ENCODE results near the gene NPC1L1. TPM values are rescaled to one million over a fixed set of nuclear protein-coding genes. Genes with fewer than 3 reads are reported as not detected.

Gene NPC1L1
- total and polyA plus RNA-seq, 2 experiments from 2014 or later, result 20.6 to 25.8 TPM

DNA sequence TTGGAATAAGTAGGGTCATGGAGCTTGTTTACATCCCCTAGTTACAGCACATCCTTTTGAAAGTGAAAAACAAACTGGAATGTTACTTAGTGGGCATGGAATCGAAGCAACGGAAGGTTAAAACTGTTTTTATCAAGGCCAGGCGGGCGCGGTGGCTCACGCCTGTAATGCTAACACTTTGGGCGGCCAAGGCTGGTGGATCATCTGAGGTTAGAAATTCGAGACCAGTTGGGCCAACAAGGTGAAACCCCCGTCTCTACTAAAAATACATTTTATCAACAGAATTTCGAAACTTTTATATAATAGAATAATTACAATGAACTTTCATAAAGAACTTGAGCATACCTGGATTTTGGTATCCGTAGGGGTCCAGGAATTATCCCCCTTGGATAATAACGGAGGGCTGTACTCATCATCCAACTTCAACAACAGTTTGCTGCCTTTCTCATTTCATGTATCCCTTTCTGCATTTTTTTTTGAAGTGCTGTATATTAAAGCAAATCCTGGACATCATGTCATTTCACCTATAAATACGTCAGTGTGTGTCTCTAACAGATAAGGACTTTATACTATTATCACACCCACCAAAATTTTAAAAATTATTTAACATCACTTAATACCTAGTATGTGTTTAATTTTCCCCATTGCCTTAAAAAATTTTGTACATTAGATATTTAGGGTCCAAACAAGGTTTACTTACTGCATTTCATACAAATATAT is 42.2 kb upstream of the NPC1L1 start:
- Histone ChIP-seq H4K20me1 (ENCODE audit: insufficient read depth, poor library complexity, severe bottlenecking) (no peaks in the 10 kb centered on the region), H3K9me2 (replicated peaks; ENCODE audit: insufficient read depth) (no peaks in the 10 kb centered on the region), H3K4me1 (ENCODE audit: insufficient read depth) (peaks cover 8% of the 10 kb centered on the region), H3K9me3 (ENCODE audit: low read depth) (no peaks in the 10 kb centered on the region), H3K79me2 (peaks cover 31% of the 10 kb centered on the region), H3K27me3 (no peaks in the 10 kb centered on the region), H3K27ac (peak overlapping the region; percentile 90), H3K4me2 (peak overlapping the region; percentile 67), H2AFZ (peak overlapping the region; percentile 50), H3K4me3 (peak overlapping the region; percentile 19), H3K36me3 (replicated peaks; ENCODE audit: insufficient read depth, low read depth) (no peaks in the 10 kb centered on the region)
- DNase-seq (ENCODE audit: low spot score), result no peak
- WGBS (ENCODE audit: low lambda C conversion rate, missing lambda C conversion rate), result 96% methylated on average over 13 of the region's 13 CpGs
- TF ChIP-seq EZH2 (IDR thresholded peaks at IDR 0.05; ENCODE audit: borderline replicate concordance) (no peak), EZH2phosphoT487 (IDR thresholded peaks at IDR 0.05; ENCODE audit: low read depth, severe bottlenecking, unreplicated experiment) (no peak), CTCF (IDR thresholded peaks at IDR 0.05; ENCODE audit: poor library complexity) (no peak)

DNA sequence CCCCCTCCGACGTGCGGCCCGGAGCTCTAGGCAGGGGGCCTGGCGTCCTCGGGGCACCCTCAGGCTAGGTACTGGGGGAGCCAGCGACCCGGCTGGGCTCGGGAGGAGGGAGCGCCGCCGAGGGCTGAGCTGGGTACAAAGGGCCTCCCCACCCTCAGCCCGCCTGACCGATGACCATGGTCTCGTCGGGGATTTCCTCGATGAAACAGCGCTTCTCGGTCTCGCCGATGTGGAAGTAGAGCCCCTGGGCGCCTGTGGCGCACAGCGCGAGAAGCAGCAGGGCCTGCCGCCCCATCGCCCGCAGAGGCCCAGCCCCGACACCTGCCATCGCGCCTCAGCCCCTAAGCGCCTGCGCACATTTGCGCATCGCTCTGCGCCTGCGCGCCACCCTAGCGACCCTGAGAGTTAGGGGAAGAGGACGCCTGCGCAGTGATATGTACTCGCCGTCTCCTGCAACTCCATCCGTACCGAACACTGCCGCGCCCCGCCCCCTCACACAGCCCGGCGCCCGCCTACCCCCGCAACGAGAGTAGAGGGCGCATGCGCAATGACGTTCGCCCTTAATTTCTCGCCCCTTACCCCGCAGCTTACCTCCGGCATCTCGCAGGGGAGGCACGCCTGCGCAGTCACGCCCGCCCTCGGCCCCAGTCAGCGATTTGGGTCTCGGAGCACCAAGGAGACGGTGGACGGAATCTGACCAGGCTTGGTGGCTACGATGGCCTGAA is 40.9 kb upstream of the NPC1L1 start, which contains the start of gene TMED4:
Gene TMED4 (minus strand): TSS at position 353 of the 725 bp plus-strand sequence. CDS start 25 bp downstream, at position 328.
- 2% methylated on average over 52 of the region's 71 CpGs for WGBS (ENCODE audit: low lambda C conversion rate, missing lambda C conversion rate)
- peak within 1 kb of the TSS; percentile 50 for H2AFZ ChIP-seq
- TF ChIP-seq EZH2 (IDR thresholded peaks at IDR 0.05; ENCODE audit: borderline replicate concordance), result no peak
- TF ChIP-seq CTCF (IDR thresholded peaks at IDR 0.05; ENCODE audit: poor library complexity), result no peak
- no peak for TF ChIP-seq EZH2phosphoT487 (IDR thresholded peaks at IDR 0.05; ENCODE audit: low read depth, severe bottlenecking, unreplicated experiment)

GRCh38 chr7:44580945-44581878 is 40.1 kb upstream of the NPC1L1 start:
- peak overlapping the region; percentile 42 for H2AFZ ChIP-seq
- H3K36me3 ChIP-seq (replicated peaks; ENCODE audit: insufficient read depth, low read depth), result no peaks in the 10 kb centered on the region
- H4K20me1 ChIP-seq (ENCODE audit: insufficient read depth, poor library complexity, severe bottlenecking), result no peaks in the 10 kb centered on the region
- H3K4me3 ChIP-seq, result peak overlapping the region; percentile 53
- H3K4me2 ChIP-seq, result peak overlapping the region; percentile 91
- 21% methylated on average over 30 of the region's 30 CpGs for WGBS (ENCODE audit: low lambda C conversion rate, missing lambda C conversion rate)
- no peaks in the 10 kb centered on the region for H3K9me3 ChIP-seq (ENCODE audit: low read depth)
- H3K79me2 ChIP-seq, result peaks cover 39% of the 10 kb centered on the region
- peak; percentile 45 for DNase-seq (ENCODE audit: low spot score)
- no peaks in the 10 kb centered on the region for H3K27me3 ChIP-seq
- H3K9me2 ChIP-seq (replicated peaks; ENCODE audit: insufficient read depth), result no peaks in the 10 kb centered on the region
- peak overlapping the region; percentile 85 for H3K27ac ChIP-seq
- TF ChIP-seq EZH2phosphoT487 (IDR thresholded peaks at IDR 0.05; ENCODE audit: low read depth, severe bottlenecking, unreplicated experiment) (no peak), EZH2 (IDR thresholded peaks at IDR 0.05; ENCODE audit: borderline replicate concordance) (no peak), CTCF (IDR thresholded peaks at IDR 0.05; ENCODE audit: poor library complexity) (no peak)
- H3K4me1 ChIP-seq (ENCODE audit: insufficient read depth), result peaks cover 8% of the 10 kb centered on the region

More for the DNA sequence above, 40.9 kb upstream of the NPC1L1 start, which contains the start of gene TMED4:
- Histone ChIP-seq H3K4me1 (ENCODE audit: insufficient read depth) (peaks cover 8% of the 10 kb centered on the region), H3K4me3 (peak within 1 kb of the TSS; percentile 53), H3K9me2 (replicated peaks; ENCODE audit: insufficient read depth) (no peaks in the 10 kb centered on the region), H3K27me3 (no peaks in the 10 kb centered on the region), H3K27ac (peak within 1 kb of the TSS; percentile 90), H3K79me2 (peaks cover 33% of the 10 kb centered on the region), H3K9me3 (ENCODE audit: low read depth) (no peaks in the 10 kb centered on the region), H3K4me2 (peak within 1 kb of the TSS; percentile 91), H4K20me1 (ENCODE audit: insufficient read depth, poor library complexity, severe bottlenecking) (no peaks in the 10 kb centered on the region), H3K36me3 (replicated peaks; ENCODE audit: insufficient read depth, low read depth) (no peaks in the 10 kb centered on the region)
- DNase-seq (ENCODE audit: low spot score), result peak; percentile 100

Measured in hepatocyte (in vitro differentiated cells).